Measurements from ENCODE around the gene CDK5RAP2.

- no peak for TF ChIP-seq CTCF (IDR thresholded peaks at IDR 0.05 in 8 of 11, conservative IDR thresholded peaks at IDR 0.05 in 3 of 11)
- no peak for TF ChIP-seq POLR2A (IDR thresholded peaks at IDR 0.05)
Observed at GRCh38 chr9:120434532-120434931, 145.4 kb downstream of the CDK5RAP2 start.

Data from spleen (tissue), 7 donors.